A549 (cell line): Measurements from ENCODE around the gene BRAT1.

Experiments
- CEBPB ChIP-seq, 2 experiments: fragments of >200 bp in 1 of 2; sonication (Bioruptor Twin) in 1 of 2; formaldehyde crosslinking in 1 of 2; IDR thresholded peaks; 2 replicates each; pipeline ENCODE4 v1.6.1; 2012 to 2016
- CHD2 ChIP-seq: fragments of 150-350 bp; IDR thresholded peaks from 2 replicates; pipeline ENCODE4 v1.6.1; 2014; ENCODE audit warnings: low read length; ENCODE audit not compliant: partially characterized antibody
- CTCF ChIP-seq: fragments of >200 bp; sonication (Bioruptor Twin); formaldehyde crosslinking; IDR thresholded peaks from 3 replicates; pipeline ENCODE4 v1.5.1; 2016
- EP300 ChIP-seq, 2 experiments: fragments of >200 bp; sonication (Bioruptor Twin); formaldehyde crosslinking; IDR thresholded peaks; 2 replicates in 1 of 2; 3 replicates in 1 of 2; pipeline ENCODE4 v1.6.1; 2016 to 2017
- ESRRA ChIP-seq: fragments of 150-350 bp; IDR thresholded peaks from 2 replicates; pipeline ENCODE4 v1.6.1; 2014; ENCODE audit warnings: mild to moderate bottlenecking, low read length, borderline replicate concordance
- HDAC2 ChIP-seq: fragments of 200-600 bp; sonication (generic); IDR thresholded peaks from 2 replicates; pipeline ENCODE4 v1.6.1; 2016
- POLR2A ChIP-seq: IDR thresholded peaks from 2 replicates; pipeline ENCODE4 v1.6.1; 2012; ENCODE audit warnings: mild to moderate bottlenecking, low read length
- RAD21 ChIP-seq, 2 experiments: fragments of >200 bp in 1 of 2; sonication (Bioruptor Twin) in 1 of 2; formaldehyde crosslinking in 1 of 2; IDR thresholded peaks in 1 of 2; conservative IDR thresholded peaks in 1 of 2; 2 replicates in 1 of 2; 3 replicates in 1 of 2; pipeline ENCODE4 v1.6.1; 2012 to 2018; ENCODE audit warnings: inconsistent platforms in 1 of 2
- SREBF2 ChIP-seq: fragments of 450-650 bp; IDR thresholded peaks from 2 replicates; pipeline ENCODE4 v1.6.1; 2014; ENCODE audit warnings: mild to moderate bottlenecking, moderate library complexity
- USF2 ChIP-seq: fragments of 450-650 bp; IDR thresholded peaks from 2 replicates; pipeline ENCODE4 v1.6.1; 2014; ENCODE audit warnings: antibody characterized with exemption

- TF ChIP-seq EP300 (IDR thresholded peaks at IDR 0.05) (no peak), CTCF (no peak), USF2 (no peak), POLR2A (no peak), RAD21 (conservative IDR thresholded peaks at IDR 0.05 in 1 of 2, IDR thresholded peaks at IDR 0.05 in 1 of 2) (no peak), ESRRA (no peak), CEBPB (IDR thresholded peaks at IDR 0.05) (no peak), HDAC2 (no peak), CHD2 (no peak), SREBF2 (no peak)
Observed at GRCh38 chr7:2577914-2578680, 22.8 kb upstream of the BRAT1 start.
